ENCODE data around the gene B3GLCT. TPM values are rescaled to one million over a fixed set of nuclear protein-coding genes. Genes with fewer than 3 reads are reported as not detected.

The B3GLCT gene
- total RNA-seq, 1 donor from 2014 or later: 27.2 TPM

DNA sequence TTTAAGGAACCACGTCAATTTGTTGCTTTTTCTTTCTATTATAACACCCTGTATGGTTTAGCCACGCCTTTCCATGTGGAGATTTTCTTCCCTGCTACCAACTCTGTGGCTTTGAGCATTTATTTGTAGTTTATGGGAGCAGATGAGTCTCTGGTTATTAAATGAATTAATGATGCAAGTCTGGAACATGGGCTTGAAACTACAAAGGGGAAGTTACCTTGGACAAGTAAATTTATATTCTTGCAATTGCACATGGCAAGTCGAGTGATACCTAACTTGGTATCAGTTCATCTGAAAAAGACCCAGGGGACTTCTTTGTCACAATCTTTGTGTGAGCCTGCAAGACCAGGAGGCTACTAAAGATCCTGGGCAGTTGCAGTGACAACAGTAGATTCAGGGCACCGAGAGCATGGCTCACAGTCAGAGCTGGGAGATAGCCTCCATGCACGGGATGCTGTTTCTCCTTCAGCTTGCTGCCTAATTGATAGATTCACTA lies 24.4 kb downstream of the B3GLCT start:
- Mint-ChIP-seq H3K27me3 (ENCODE audit: low read depth) (no peaks in the 10 kb centered on the region), H3K36me3 (peaks cover 2% of the 10 kb centered on the region), H3K4me1 (peaks cover 14% of the 10 kb centered on the region), H3K4me3 (no peak overlapping the region), H3K9me3 (no peaks in the 10 kb centered on the region), H3K27ac (no peak overlapping the region)
- DNase-seq (ENCODE audit: low spot score in 2 of 2, unreplicated experiment in 2 of 2): no peak
- TF ChIP-seq, protein P1, sequence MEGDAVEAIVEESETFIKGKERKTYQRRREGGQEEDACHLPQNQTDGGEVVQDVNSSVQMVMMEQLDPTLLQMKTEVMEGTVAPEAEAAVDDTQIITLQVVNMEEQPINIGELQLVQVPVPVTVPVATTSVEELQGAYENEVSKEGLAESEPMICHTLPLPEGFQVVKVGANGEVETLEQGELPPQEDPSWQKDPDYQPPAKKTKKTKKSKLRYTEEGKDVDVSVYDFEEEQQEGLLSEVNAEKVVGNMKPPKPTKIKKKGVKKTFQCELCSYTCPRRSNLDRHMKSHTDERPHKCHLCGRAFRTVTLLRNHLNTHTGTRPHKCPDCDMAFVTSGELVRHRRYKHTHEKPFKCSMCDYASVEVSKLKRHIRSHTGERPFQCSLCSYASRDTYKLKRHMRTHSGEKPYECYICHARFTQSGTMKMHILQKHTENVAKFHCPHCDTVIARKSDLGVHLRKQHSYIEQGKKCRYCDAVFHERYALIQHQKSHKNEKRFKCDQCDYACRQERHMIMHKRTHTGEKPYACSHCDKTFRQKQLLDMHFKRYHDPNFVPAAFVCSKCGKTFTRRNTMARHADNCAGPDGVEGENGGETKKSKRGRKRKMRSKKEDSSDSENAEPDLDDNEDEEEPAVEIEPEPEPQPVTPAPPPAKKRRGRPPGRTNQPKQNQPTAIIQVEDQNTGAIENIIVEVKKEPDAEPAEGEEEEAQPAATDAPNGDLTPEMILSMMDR (IDR thresholded peaks at IDR 0.05; ENCODE audit: unreplicated experiment): no peak

DNA sequence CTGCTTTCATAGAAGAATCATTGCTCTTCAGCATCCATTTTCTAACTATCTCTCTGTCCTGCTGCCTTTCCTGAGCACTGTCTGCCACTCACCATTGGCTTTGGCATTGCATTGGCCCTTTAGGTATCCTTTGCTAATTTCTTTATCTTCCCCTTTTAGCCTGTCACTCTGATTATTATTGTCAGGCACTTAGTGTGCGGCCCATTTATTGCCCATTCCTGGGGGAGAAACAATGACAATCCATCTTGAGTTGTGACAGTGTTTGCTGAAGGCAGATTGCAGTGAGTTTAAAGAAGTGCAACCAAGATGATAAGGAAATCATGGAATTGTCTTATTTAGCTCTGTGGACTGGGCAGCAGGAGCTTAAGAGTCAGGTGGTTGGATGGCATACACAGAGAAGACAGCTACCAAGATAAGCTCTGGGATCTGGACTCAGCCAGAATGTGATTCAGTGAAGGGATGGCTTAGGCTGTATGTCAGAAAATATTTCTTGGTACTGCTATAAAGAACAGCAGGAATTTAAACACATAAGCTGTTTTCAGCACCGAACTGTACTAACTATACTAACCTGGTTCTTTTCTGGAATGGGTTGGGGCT lies 25.3 kb downstream of the B3GLCT start:
- Mint-ChIP-seq H3K27me3 (ENCODE audit: low read depth) (no peaks in the 10 kb centered on the region), H3K9me3 (no peaks in the 10 kb centered on the region), H3K4me1 (peaks cover 12% of the 10 kb centered on the region), H3K4me3 (no peak overlapping the region), H3K27ac (no peak overlapping the region), H3K36me3 (peaks cover 2% of the 10 kb centered on the region)
- TF ChIP-seq, protein P1 (IDR thresholded peaks at IDR 0.05; ENCODE audit: unreplicated experiment): no peak
- no peak for DNase-seq (ENCODE audit: low spot score in 2 of 2, unreplicated experiment in 2 of 2)

DNA sequence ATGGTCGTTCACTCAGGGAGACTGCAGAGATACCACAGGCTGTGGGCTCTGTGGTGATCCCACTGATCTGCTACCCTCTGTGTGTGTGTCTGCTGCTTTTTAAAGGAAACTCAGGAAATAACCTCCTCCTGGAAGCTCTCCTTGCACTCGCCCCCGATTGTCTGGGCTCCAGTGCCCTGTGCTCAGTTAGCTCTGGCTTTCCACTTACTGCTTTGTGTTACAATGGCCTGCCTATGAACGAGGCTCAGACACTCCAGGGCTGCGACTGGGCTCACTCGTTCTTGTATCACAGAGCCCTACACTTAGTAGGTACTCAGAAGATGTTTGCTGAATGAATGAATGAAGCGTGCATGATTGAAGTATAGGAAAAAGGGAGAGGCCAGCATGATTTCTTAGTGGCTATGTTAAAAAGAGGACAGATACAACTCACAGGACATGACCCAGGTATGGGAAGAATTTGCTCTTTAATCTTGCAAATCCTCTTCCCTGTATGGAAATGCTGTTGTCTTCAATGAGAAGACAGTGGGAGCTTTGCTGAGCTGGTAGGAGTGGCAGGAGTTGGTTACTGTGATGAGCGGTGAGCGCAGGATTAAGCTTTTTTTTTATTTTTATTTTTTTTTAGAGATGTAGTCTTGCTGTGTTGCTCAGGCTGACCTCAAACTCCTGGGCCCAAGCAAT lies 26.4 kb downstream of the B3GLCT start:
- H3K4me3 Mint-ChIP-seq: no peak overlapping the region
- no peak overlapping the region for H3K27ac Mint-ChIP-seq
- H3K27me3 Mint-ChIP-seq (ENCODE audit: low read depth): no peaks in the 10 kb centered on the region
- peaks cover 7% of the 10 kb centered on the region for H3K4me1 Mint-ChIP-seq
- TF ChIP-seq, protein P1 (IDR thresholded peaks at IDR 0.05; ENCODE audit: unreplicated experiment): no peak
- no peak for DNase-seq (ENCODE audit: low spot score in 2 of 2, unreplicated experiment in 2 of 2)
- peaks cover 4% of the 10 kb centered on the region for H3K36me3 Mint-ChIP-seq
- H3K9me3 Mint-ChIP-seq: no peaks in the 10 kb centered on the region

DNA sequence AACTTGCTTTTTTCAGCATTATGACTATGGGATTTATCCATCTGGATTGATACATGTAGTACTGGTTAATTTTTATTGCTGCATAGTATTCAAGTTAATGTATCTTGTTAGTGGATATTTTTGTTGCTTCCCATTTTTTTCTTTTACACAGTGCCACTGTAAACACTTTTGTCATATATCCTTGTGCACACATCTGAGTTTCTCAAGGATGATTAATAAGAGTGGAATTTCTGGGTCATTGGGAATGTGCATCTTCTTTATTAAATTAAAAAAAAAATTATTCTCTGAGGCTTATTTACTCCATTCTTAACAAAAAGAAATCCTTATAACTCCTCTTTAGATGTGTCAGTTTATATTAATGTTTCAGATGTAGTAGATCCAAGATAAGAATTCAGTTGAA lies 27.3 kb downstream of the B3GLCT start:
- DNase-seq (ENCODE audit: low spot score in 2 of 2, unreplicated experiment in 2 of 2): no peak
- Mint-ChIP-seq H3K27ac (no peak overlapping the region), H3K4me1 (peaks cover 7% of the 10 kb centered on the region), H3K27me3 (ENCODE audit: low read depth) (no peaks in the 10 kb centered on the region), H3K9me3 (no peaks in the 10 kb centered on the region), H3K4me3 (no peak overlapping the region), H3K36me3 (peaks cover 10% of the 10 kb centered on the region)
- TF ChIP-seq, protein P1 (IDR thresholded peaks at IDR 0.05; ENCODE audit: unreplicated experiment): no peak

DNA sequence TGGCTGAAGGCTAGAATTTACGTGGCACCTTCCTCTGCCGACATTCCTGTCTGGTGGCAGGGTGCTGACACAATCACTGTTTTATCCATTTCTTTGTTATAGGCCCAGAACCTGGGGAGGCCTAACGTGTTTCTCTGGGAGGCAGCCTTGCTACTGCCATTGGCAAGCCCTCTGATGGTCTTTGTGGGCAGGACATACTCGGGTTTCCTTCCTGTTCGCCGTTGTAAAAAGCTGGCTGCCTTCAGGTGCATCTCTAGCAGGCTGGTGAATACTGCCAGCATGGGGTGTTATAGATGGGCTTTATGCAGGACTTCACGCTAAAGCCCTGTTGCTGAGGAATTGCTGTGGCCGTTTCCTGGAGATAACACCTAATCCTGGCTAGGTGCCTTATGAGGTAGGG lies 28.1 kb downstream of the B3GLCT start:
- Mint-ChIP-seq H3K36me3 (peaks cover 16% of the 10 kb centered on the region), H3K4me1 (peaks cover 7% of the 10 kb centered on the region), H3K27ac (no peak overlapping the region), H3K27me3 (ENCODE audit: low read depth) (no peaks in the 10 kb centered on the region), H3K4me3 (no peak overlapping the region), H3K9me3 (no peaks in the 10 kb centered on the region)
- TF ChIP-seq, protein P1 (IDR thresholded peaks at IDR 0.05; ENCODE audit: unreplicated experiment): no peak
- no peak for DNase-seq (ENCODE audit: low spot score in 2 of 2, unreplicated experiment in 2 of 2)

Measured in mesothelial cell of epicardium (in vitro differentiated cells).